HAP-1 (cell line): Measurements from ENCODE around the gene SGCE.

Source experiments
- DNase-seq, 2 experiments: peaks; one replicate each; pipeline ENCODE4 v3.0.0-alpha.2; 2016 to 2020; ENCODE audit warnings: low spot score in 2 of 2
- H3K27me3 ChIP-seq: fragments of 250-450 bp; sonication (Bioruptor Pico); 2 replicates; pipeline ENCODE4 v1.5.1; 2020; ENCODE audit warnings: low read depth, mild to moderate bottlenecking, moderate library complexity
- H3K36me3 ChIP-seq: fragments of 250-450 bp; sonication (Bioruptor Pico); replicated peaks from 2 replicates; pipeline ENCODE4 v1.5.1; 2020; ENCODE audit warnings: mild to moderate bottlenecking
- H3K4me1 ChIP-seq: fragments of 250-450 bp; sonication (Bioruptor Pico); 2 replicates; pipeline ENCODE4 v1.5.1; 2020; ENCODE audit warnings: mild to moderate bottlenecking
- H3K4me3 ChIP-seq: fragments of 250-450 bp; sonication (Bioruptor Pico); 2 replicates; pipeline ENCODE4 v1.5.1; 2020; ENCODE audit warnings: mild to moderate bottlenecking, moderate library complexity
- H3K9me3 ChIP-seq: fragments of 250-450 bp; sonication (Bioruptor Pico); 2 replicates; pipeline ENCODE4 v1.5.1; 2020; ENCODE audit warnings: mild to moderate bottlenecking, moderate library complexity
- in situ Hi-C: fragments of 300-500 bp; cut with MboI; formaldehyde crosslinking; loops from 3 replicates; pipeline ENCODE4 v1.14.3; 2020; ENCODE audit warnings: low sequenced_read_pairs, inconsistent platforms, mixed read lengths

SGCE gene

GRCh38 chr7:94591176-94591575 lies 64.8 kb downstream of the SGCE start:
- Histone ChIP-seq H3K4me3 (no peak overlapping the region), H3K36me3 (peaks cover 14% of the 10 kb centered on the region), H3K4me1 (no peaks in the 10 kb centered on the region), H3K9me3 (no peaks in the 10 kb centered on the region), H3K27me3 (no peaks in the 10 kb centered on the region)
- no peak for DNase-seq
- in situ Hi-C loops, result no loop called here

- peaks cover 14% of the 10 kb centered on the region for H3K36me3 ChIP-seq
- DNase-seq, result no peak
- H3K4me3 ChIP-seq, result no peak overlapping the region
- in situ Hi-C loops, result no loop called here
- H3K27me3 ChIP-seq, result no peaks in the 10 kb centered on the region
- H3K9me3 ChIP-seq, result no peaks in the 10 kb centered on the region
- no peaks in the 10 kb centered on the region for H3K4me1 ChIP-seq
These were observed 65.3 kb downstream of the SGCE start for GRCh38 chr7:94590526-94591162.

- DNase-seq, result no peak
- H3K9me3 ChIP-seq, result no peaks in the 10 kb centered on the region
- H3K27me3 ChIP-seq, result no peaks in the 10 kb centered on the region
- no peak overlapping the region for H3K4me3 ChIP-seq
- H3K36me3 ChIP-seq, result peaks cover 19% of the 10 kb centered on the region
- H3K4me1 ChIP-seq, result no peaks in the 10 kb centered on the region
- in situ Hi-C loops, result no loop called here
These were observed 67.9 kb downstream of the SGCE start for GRCh38 chr7:94588075-94588474.

- in situ Hi-C loops, result no loop called here
- DNase-seq, result no peak
- no peaks in the 10 kb centered on the region for H3K4me1 ChIP-seq
- H3K4me3 ChIP-seq, result no peak overlapping the region
- no peaks in the 10 kb centered on the region for H3K27me3 ChIP-seq
- peaks cover 20% of the 10 kb centered on the region for H3K36me3 ChIP-seq
- H3K9me3 ChIP-seq, result no peaks in the 10 kb centered on the region
These were observed 71.8 kb downstream of the SGCE start for GRCh38 chr7:94584113-94584512.

- Histone ChIP-seq H3K4me1 (peaks cover 10% of the 10 kb centered on the region), H3K4me3 (no peak overlapping the region), H3K27me3 (no peaks in the 10 kb centered on the region), H3K9me3 (no peaks in the 10 kb centered on the region), H3K36me3 (peaks cover 5% of the 10 kb centered on the region)
- DNase-seq, result no peak
- in situ Hi-C loops, result no loop called here
These were observed 75.3 kb downstream of the SGCE start for GRCh38 chr7:94580601-94581000.

- peaks cover 10% of the 10 kb centered on the region for H3K4me1 ChIP-seq
- H3K9me3 ChIP-seq, result no peaks in the 10 kb centered on the region
- in situ Hi-C loops, result no loop called here
- no peak for DNase-seq
- peaks cover 5% of the 10 kb centered on the region for H3K36me3 ChIP-seq
- no peak overlapping the region for H3K4me3 ChIP-seq
- H3K27me3 ChIP-seq, result no peaks in the 10 kb centered on the region
These were observed 76.5 kb downstream of the SGCE start for GRCh38 chr7:94579470-94579869.

- peaks cover 10% of the 10 kb centered on the region for H3K4me1 ChIP-seq
- H3K9me3 ChIP-seq, result no peaks in the 10 kb centered on the region
- H3K4me3 ChIP-seq, result no peak overlapping the region
- DNase-seq, result no peak
- in situ Hi-C loops, result no loop called here
- peaks cover 5% of the 10 kb centered on the region; the same call in 1 of the 2 replicates for H3K36me3 ChIP-seq
- H3K27me3 ChIP-seq, result no peaks in the 10 kb centered on the region
These were observed 77.3 kb downstream of the SGCE start for GRCh38 chr7:94578614-94579013.

- H3K9me3 ChIP-seq, result 0 out of 2 replicates have a peak, but pooled peaks cover 3% of the 10 kb centered on the region
- H3K4me3 ChIP-seq, result no peak overlapping the region
- H3K36me3 ChIP-seq, result no peaks in the 10 kb centered on the region
- in situ Hi-C loops, result no loop called here
- DNase-seq, result peak; percentile 7 to 46
- H3K27me3 ChIP-seq, result no peaks in the 10 kb centered on the region
- peaks cover 10% of the 10 kb centered on the region for H3K4me1 ChIP-seq
These were observed 78.6 kb downstream of the SGCE start for GRCh38 chr7:94577357-94577756.

GRCh38 chr7:94576316-94576715 lies 79.6 kb downstream of the SGCE start:
- 0 out of 2 replicates have a peak, but pooled peaks cover 3% of the 10 kb centered on the region for H3K9me3 ChIP-seq
- no peaks in the 10 kb centered on the region for H3K27me3 ChIP-seq
- no peaks in the 10 kb centered on the region for H3K36me3 ChIP-seq
- H3K4me1 ChIP-seq, result peaks cover 10% of the 10 kb centered on the region
- H3K4me3 ChIP-seq, result no peak overlapping the region
- no peak for DNase-seq
- in situ Hi-C loops, result no loop called here

GRCh38 chr7:94575646-94576045 lies 80.3 kb downstream of the SGCE start:
- in situ Hi-C loops, result no loop called here
- no peaks in the 10 kb centered on the region for H3K27me3 ChIP-seq
- H3K36me3 ChIP-seq, result no peaks in the 10 kb centered on the region

GRCh38 chr7:94571816-94572215 lies 84.1 kb downstream of the SGCE start:
- in situ Hi-C loops, result no loop called here
- Histone ChIP-seq H3K4me3 (no peak overlapping the region), H3K27me3 (no peaks in the 10 kb centered on the region), H3K9me3 (0 out of 2 replicates have a peak, but pooled peaks cover 3% of the 10 kb centered on the region), H3K4me1 (no peaks in the 10 kb centered on the region), H3K36me3 (no peaks in the 10 kb centered on the region)
- no peak for DNase-seq

More at GRCh38 chr7:94575646-94576045, 80.3 kb downstream of the SGCE start:
- Histone ChIP-seq H3K9me3 (0 out of 2 replicates have a peak, but pooled peaks cover 3% of the 10 kb centered on the region), H3K4me3 (no peak overlapping the region), H3K4me1 (peaks cover 10% of the 10 kb centered on the region)
- no peak for DNase-seq

- Histone ChIP-seq H3K9me3 (no peaks in the 10 kb centered on the region), H3K4me1 (no peaks in the 10 kb centered on the region), H3K27me3 (no peaks in the 10 kb centered on the region), H3K4me3 (no peak overlapping the region), H3K36me3 (no peaks in the 10 kb centered on the region; the same call in 1 of the 2 replicates)
- in situ Hi-C loops, result no loop called here
- no peak for DNase-seq
These were observed 88.5 kb downstream of the SGCE start for GRCh38 chr7:94567396-94567795.

- DNase-seq, result no peak
- Histone ChIP-seq H3K4me3 (no peak overlapping the region), H3K27me3 (no peaks in the 10 kb centered on the region), H3K9me3 (no peaks in the 10 kb centered on the region), H3K4me1 (no peaks in the 10 kb centered on the region), H3K36me3 (no peaks in the 10 kb centered on the region; the same call in 1 of the 2 replicates)
- in situ Hi-C loops, result no loop called here
These were observed 90.6 kb downstream of the SGCE start for GRCh38 chr7:94565247-94565894.

- Histone ChIP-seq H3K9me3 (no peaks in the 10 kb centered on the region), H3K4me1 (no peaks in the 10 kb centered on the region), H3K27me3 (no peaks in the 10 kb centered on the region), H3K36me3 (no peaks in the 10 kb centered on the region; the same call in 1 of the 2 replicates), H3K4me3 (no peak overlapping the region)
- in situ Hi-C loops, result no loop called here
- DNase-seq, result no peak
These were observed 93.4 kb downstream of the SGCE start for GRCh38 chr7:94562525-94562924.
